H1 (cell line): ENCODE measurements around the gene SGCD. TPM values are rescaled to one million over a fixed set of nuclear protein-coding genes. Genes with fewer than 3 reads are reported as not detected.

ENCODE experiments used
- CHD2 ChIP-seq: IDR thresholded peaks from 2 replicates; pipeline ENCODE4 v1.6.1; 2012; ENCODE audit warnings: low read length, improper control_type of control experiment
- CHD7 ChIP-seq: fragments of 300-600 bp; sonication (generic); IDR thresholded peaks from 2 replicates; pipeline ENCODE4 v1.7.1; 2012; ENCODE audit warnings: low read length, moderate library complexity, mild to moderate bottlenecking, inconsistent platforms; ENCODE audit not compliant: insufficient replicate concordance
- polyA plus RNA-seq, 7 experiments: library from polyadenylated mRNA; depleted of rRNA in 3 of 7; stranded (reverse) in 5 of 7; unstranded in 2 of 7; fragments of >200 nt in 5 of 7; fragments of 200-250 nt in 2 of 7; gene quantifications; 1 replicate in 5 of 7; 2 replicates in 1 of 7; 4 replicates in 1 of 7; pipeline versions ENCODE4 v1.2.1 to v1.2.3, GENCODE V29; 2011 to 2013; ENCODE audit warnings: missing spikeins in 2 of 7, mixed read lengths in 2 of 7
- total RNA-seq: library from RNA; stranded (reverse); fragmentation: NEBNext Ultra II Directional; extraction: Animal tissue kit (Norgen Biotek cat#: 25700); gene quantifications from 2 replicates; pipeline ENCODE4 v1.2.1, GENCODE V29; 2021

SGCD gene
- total and polyA plus RNA-seq, 2 of the 8 experiments (the other 6 are each of a cell fraction or from before 2014, with no cell fraction given), result 0.04 to 0.08 TPM

GRCh38 chr5:156376751-156377150 is 49.8 kb downstream of the SGCD start (continued):
- TF ChIP-seq CHD7 (no peak), CHD2 (no peak)
